ENCODE measurements around the gene MARK4.

GRCh38 chr19:45265375-45265774 lies 14.3 kb downstream of the MARK4 start:
- TF ChIP-seq CTCF (IDR thresholded peaks at IDR 0.05; ENCODE audit: low read depth, low read length, missing input control) = no peak
- TF ChIP-seq RAD21 (IDR thresholded peaks at IDR 0.05) = no peak
- no peak for TF ChIP-seq TAF1 (conservative IDR thresholded peaks at IDR 0.05)
- TF ChIP-seq JUND (IDR thresholded peaks at IDR 0.05) = no peak
- no peak for TF ChIP-seq FOXA2 (IDR thresholded peaks at IDR 0.05)
- no peak for TF ChIP-seq MAX (IDR thresholded peaks at IDR 0.05)
- no peak for TF ChIP-seq SP1 (IDR thresholded peaks at IDR 0.05)
- TF ChIP-seq GABPA (IDR thresholded peaks at IDR 0.05 in 1 of 2, conservative IDR thresholded peaks at IDR 0.05 in 1 of 2) = no peak
- TF ChIP-seq EGR1 (IDR thresholded peaks at IDR 0.05; ENCODE audit: low read depth in 2 of 2) = no peak
- TF ChIP-seq, protein P1, sequence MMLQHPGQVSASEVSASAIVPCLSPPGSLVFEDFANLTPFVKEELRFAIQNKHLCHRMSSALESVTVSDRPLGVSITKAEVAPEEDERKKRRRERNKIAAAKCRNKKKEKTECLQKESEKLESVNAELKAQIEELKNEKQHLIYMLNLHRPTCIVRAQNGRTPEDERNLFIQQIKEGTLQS (IDR thresholded peaks at IDR 0.05) = no peak
- TF ChIP-seq, protein P2, sequence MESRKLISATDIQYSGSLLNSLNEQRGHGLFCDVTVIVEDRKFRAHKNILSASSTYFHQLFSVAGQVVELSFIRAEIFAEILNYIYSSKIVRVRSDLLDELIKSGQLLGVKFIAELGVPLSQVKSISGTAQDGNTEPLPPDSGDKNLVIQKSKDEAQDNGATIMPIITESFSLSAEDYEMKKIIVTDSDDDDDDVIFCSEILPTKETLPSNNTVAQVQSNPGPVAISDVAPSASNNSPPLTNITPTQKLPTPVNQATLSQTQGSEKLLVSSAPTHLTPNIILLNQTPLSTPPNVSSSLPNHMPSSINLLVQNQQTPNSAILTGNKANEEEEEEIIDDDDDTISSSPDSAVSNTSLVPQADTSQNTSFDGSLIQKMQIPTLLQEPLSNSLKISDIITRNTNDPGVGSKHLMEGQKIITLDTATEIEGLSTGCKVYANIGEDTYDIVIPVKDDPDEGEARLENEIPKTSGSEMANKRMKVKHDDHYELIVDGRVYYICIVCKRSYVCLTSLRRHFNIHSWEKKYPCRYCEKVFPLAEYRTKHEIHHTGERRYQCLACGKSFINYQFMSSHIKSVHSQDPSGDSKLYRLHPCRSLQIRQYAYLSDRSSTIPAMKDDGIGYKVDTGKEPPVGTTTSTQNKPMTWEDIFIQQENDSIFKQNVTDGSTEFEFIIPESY (IDR thresholded peaks at IDR 0.05) = no peak
- no peak for TF ChIP-seq YY1 (IDR thresholded peaks at IDR 0.05)
- TF ChIP-seq, protein P3, sequence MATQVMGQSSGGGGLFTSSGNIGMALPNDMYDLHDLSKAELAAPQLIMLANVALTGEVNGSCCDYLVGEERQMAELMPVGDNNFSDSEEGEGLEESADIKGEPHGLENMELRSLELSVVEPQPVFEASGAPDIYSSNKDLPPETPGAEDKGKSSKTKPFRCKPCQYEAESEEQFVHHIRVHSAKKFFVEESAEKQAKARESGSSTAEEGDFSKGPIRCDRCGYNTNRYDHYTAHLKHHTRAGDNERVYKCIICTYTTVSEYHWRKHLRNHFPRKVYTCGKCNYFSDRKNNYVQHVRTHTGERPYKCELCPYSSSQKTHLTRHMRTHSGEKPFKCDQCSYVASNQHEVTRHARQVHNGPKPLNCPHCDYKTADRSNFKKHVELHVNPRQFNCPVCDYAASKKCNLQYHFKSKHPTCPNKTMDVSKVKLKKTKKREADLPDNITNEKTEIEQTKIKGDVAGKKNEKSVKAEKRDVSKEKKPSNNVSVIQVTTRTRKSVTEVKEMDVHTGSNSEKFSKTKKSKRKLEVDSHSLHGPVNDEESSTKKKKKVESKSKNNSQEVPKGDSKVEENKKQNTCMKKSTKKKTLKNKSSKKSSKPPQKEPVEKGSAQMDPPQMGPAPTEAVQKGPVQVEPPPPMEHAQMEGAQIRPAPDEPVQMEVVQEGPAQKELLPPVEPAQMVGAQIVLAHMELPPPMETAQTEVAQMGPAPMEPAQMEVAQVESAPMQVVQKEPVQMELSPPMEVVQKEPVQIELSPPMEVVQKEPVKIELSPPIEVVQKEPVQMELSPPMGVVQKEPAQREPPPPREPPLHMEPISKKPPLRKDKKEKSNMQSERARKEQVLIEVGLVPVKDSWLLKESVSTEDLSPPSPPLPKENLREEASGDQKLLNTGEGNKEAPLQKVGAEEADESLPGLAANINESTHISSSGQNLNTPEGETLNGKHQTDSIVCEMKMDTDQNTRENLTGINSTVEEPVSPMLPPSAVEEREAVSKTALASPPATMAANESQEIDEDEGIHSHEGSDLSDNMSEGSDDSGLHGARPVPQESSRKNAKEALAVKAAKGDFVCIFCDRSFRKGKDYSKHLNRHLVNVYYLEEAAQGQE (IDR thresholded peaks at IDR 0.05) = no peak
- no peak for TF ChIP-seq FOXA1 (IDR thresholded peaks at IDR 0.05)

Measured in liver (tissue), 3 donors.